ENCODE measurements around the gene MID1.
"Not testable (repeated sequence)": the region's sequence is repeated elsewhere in the genome, so short reads cannot be mapped to it uniquely, and the experiment has no call there.

MID1 gene

GRCh38 chrX:10617186-10617998, 3.0 kb downstream of the MID1 start:
- DNase-seq (ENCODE audit: low spot score), result no peak

DNA sequence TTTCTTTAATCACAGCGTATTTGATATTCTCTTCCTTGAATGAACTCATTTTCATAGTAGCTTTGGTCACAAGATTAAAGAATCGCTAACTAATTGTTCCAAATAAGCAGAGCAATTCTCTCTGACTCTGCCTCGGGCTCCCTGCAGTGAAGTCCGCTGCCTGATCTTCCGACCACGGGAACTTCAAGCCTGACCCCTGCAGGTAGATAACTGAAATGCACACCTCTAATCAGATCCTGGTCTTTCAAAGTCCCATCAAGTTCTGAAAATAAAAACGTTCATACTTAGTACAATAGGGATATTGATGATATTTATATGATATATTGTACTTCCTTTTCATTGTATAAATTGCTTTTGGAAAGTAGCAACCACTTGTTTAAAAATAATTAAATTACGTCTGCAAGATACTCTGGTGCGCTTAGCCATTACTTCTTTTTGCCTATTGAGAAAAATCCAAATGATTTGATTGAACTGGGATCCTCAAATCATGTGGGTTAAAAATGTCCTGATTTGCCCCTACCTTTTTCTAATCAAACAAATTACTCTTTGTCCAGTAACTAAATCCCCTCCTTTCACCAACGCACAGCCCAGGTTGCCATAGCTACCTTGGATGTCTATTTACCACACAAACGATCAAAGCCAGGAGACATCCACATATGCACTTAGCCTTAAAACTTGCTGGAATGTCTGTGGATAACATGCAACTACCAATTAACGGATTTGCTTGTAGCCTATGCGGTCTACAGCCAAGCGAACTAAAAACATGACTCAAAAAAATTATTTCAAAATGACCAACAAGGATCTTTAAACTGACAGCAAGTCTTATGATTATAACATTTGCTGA, 4.2 kb downstream of the MID1 start:
- DNase-seq (ENCODE audit: low spot score), result no peak

DNA sequence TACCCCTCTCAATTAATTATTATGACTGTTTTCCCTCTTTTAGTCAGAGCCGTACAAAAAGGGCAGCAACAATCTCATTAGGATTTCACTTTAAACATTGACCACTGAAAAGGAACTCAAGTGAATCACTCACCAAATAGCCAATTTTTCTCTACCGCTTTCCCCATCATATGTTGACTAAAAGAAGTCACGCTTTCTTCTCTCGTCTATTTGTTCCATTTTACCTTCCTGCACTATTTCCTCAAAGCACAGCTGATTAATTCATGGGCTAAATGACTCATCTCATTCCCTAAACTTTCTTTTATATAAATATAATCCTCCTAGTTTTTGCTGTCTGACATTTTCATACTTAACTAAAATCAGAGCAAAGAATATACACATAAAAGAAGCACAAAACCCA, 8.2 kb downstream of the MID1 start:
- no peak for DNase-seq (ENCODE audit: low spot score)

DNA sequence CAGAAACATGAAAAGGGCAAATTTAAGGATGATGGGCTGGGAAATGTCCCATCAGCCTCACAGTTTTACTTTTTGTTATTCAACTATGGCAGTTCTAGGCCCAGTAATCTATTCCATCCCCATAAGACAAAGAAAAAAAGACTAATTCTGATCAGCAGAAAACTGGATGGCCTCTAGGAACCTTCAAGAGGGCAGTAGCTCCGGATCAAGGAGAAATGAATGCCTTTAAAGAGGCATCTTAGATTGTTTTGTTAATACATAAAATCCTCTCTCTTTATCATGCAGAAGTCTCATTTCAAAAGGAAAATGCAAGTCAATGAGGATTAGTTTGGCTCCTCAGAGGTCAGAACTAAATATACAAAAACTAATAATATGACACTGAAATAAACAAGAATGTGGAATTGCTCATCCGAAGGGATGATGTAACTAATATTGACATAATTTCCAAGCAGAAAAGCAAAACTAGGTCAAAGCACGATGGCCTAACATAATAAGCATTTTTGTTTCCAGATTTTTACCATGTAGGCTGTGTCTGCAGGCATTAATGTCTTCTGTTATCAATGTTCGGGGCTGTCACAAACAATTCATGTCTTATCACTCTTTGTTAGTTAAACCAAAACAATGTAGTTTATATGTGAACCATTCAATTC, 8.8 kb downstream of the MID1 start:
- DNase-seq (ENCODE audit: low spot score), result no peak

GRCh38 chrX:10608099-10608498, 12.3 kb downstream of the MID1 start:
- no peak for DNase-seq (ENCODE audit: low spot score)

DNA sequence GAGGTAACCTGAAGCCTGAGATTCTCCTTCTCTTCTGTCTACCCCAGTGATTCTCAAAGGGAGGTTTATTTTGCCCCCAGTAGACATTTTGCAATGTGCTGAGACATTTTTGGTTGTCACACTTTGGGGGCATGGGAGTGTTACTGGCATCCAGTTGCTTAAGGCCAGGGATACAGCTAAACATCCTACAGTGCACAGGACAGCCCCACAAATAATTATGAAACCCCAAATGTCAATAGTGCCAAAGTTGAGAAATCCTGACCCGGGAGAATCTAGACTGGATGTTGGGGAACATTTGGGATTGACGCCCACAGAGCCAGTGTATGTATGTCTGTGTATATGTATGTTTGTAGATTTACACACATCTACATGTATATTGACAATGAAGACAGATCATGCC, 13.2 kb downstream of the MID1 start:
- DNase-seq (ENCODE audit: low spot score), result no peak

- no peak for DNase-seq (ENCODE audit: low spot score)
These were observed 16.8 kb downstream of the MID1 start for GRCh38 chrX:10603612-10604011.

DNA sequence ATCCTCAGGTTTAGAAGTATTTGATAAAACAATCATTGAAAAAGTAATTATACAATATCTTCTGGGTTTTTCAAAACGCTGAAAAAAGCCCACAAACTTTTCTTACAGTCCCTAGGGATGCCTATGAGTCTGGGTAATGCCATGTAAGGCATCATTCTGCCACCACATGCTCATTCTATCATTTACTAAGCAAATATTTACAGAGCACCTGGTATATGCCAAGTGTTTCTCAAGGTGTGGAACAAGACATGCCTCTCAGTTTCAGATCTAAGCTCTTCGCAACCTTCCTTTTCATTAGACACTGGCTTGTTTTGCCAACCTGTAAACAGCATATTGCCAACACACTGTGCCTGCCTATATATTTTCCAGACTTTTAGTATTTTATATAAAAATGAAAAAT, 17.7 kb downstream of the MID1 start:
- DNase-seq (ENCODE audit: low spot score), result no peak

DNA sequence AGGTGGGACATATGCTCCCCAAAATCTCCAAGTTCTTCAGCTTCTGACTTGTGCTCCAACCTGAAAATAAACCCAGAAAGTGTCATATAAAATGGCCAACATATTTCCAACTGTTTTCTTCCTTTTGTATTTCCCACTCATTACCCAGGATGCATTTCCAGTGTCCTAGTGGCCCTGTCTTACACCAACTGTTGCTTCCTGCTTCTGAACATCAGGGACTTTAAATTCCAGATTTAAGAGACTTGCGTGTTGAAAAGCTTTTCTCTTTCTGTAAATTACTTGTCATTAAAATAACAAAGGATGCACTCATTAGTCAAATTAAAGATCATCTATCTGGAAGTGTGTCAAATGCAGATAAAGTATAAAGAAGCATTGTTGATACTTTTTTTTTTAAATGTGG, 19.9 kb downstream of the MID1 start:
- no peak for DNase-seq (ENCODE audit: low spot score)

DNA sequence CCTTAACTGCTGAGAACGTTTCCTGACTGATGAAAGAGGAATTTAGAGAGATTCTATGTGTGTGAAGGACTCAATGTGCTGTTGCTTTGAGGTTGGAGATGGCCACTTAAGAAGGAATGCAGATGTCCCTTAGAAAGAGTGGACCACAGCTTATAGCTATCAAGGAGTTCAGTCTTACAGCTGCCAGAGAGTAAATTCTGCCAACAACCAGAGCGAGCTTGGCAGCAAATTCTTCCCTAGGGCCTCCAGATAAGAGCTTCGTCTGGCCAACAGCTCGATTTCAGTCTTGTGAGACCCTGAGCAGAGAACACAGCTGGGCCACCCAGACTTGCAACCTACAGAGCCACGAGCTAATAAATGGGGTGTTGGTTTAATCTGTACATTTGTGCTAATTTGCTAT, 21.8 kb downstream of the MID1 start:
- DNase-seq (ENCODE audit: low spot score), result no peak

DNA sequence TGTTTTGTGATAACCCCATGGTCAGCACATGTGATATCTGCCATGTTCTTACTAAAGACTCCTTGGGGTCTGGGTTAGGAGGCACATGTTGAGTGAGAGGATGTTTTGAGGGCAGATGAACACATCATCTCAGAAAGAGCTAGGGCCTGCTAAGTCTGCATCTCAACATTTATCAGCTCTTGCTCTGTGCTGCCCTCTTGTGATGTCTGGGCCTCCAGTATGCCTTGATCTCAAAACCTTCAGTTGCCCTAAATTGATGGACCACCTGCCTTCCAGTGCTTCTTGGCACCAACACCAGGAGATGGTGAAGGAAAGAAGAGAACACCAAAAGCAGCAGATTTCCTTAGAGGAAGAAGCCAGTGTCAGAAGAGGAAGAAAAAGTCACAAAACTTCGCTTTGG, 22.5 kb downstream of the MID1 start:
- DNase-seq (ENCODE audit: low spot score), result no peak

- no peak for DNase-seq (ENCODE audit: low spot score)
These were observed 28.7 kb downstream of the MID1 start for GRCh38 chrX:10591363-10592335.

- not testable (repeated sequence) for DNase-seq (ENCODE audit: low spot score)
These were observed 30.6 kb downstream of the MID1 start for GRCh38 chrX:10589787-10590186.

- DNase-seq (ENCODE audit: low spot score), result no peak
These were observed 31.3 kb downstream of the MID1 start for GRCh38 chrX:10589098-10589497.

- DNase-seq (ENCODE audit: low spot score), result not testable (repeated sequence)
These were observed 35.5 kb downstream of the MID1 start for GRCh38 chrX:10584882-10585281.

DNA sequence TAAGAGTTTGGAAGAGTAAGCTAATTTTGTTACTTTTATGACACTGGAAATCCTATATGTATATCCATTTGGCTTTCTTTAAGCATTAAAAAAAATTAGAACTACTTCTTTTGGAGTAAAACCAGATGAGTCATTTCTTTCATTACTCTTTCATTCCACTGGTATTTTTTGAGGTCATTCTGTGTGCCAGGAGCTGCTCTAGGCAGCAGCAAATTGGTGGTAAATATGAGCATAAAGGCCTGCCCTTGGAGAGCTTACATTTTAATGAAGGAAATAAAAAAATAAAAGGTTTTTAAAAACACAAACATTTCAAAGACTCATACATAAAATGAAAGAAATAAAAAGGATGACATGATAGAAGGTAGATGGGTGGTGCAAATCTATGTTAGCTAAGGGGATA, 37.4 kb downstream of the MID1 start:
- DNase-seq (ENCODE audit: low spot score), result no peak

DNA sequence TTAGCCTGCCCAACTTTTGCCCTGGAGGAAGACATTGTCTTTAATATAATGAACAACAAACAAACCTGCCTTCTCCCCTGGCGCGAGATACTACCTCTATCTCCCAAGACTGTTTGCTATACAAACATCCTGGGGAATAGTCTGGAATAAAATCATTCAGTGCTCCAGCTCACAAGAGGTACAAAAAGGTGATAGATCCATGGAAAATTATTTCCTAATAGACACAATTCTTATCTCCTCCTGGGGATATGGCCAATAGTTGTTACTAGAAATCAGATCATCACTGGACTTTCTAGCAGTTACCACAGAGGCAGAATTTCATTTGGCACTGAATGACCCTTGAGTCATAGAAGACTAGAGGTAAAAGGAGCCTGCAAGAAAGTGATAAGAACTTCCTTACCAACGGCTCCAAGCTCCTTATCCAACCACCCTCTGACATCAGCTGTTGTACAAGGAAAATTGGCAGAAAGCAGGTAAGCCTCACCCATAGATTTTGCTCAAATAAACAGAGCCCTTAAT, 38.1 kb downstream of the MID1 start:
- DNase-seq (ENCODE audit: low spot score), result no peak

GRCh38 chrX:10579112-10580011, 41.0 kb downstream of the MID1 start:
- DNase-seq (ENCODE audit: low spot score), result no peak

DNA sequence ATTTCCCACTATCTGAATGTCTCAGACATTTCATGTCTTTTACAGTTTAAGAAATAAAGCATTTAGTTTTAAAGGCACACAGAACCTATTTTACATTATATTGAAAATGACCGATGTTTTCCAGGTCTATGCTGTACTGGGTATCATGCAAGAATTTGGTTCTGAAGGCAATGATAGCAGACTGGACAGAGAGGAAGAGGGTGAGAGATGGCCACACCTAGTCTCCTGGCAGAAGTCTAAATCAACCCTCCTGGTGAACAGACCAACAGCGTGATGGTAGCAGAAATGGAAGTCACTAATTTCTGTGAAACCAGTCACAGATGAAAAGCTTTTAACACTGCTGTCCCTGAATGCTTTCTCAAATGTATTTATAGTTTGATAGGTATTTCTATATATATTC, 41.9 kb downstream of the MID1 start:
- DNase-seq (ENCODE audit: low spot score), result no peak

- DNase-seq (ENCODE audit: low spot score), result no peak
These were observed 42.5 kb downstream of the MID1 start for GRCh38 chrX:10577853-10578252.
